HG03354 (cell line): ENCODE measurements around the gene PFAS.
"Not testable (repeated sequence)": the region's sequence is repeated elsewhere in the genome, so short reads cannot be mapped to it uniquely, and the experiment has no call there.

Experiments
- ATAC-seq: cut with Tn5 transposase; IDR thresholded peaks from one replicate; pipeline ENCODE4 v1.9.1; 2021; ENCODE audit warnings: mild to moderate bottlenecking; ENCODE audit not compliant: unreplicated experiment, poor library complexity, severe bottlenecking

Gene PFAS

DNA sequence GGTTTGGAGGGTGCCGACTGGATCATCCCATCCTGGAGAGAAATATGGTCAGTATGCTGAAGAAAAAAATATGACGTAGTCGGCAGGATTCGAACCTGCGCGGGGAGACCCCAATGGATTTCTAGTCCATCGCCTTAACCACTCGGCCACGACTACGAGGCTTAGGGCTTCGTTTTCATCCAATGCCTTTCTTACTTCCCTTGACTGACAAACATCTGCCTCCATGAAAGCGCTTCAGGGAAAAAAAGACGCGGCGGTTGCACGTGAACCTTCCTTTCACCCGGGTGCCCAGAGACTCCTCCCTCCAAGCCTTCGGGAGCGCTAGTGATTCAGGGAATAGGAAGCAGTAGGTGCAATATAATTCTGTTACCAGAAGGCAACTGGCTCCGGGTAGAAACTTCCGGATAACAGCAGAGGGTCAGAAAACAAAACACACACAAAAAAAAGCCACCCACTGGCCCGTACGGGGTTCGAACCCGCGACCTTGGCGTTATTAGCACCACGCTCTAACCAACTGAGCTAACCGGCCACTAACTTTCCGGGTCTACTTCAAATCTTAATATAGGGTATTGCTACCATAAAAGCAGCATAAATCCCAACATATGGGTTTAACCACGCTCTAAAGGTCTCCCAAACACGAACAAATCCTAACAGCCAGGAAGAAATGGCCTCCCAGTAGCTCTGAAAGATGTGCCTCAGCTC lies 22.4 kb upstream of the PFAS start:
- ATAC-seq: no peak

- ATAC-seq: no peak
Measured at GRCh38 chr17:8227238-8227581, 21.9 kb upstream of the PFAS start.

- no peak for ATAC-seq
Measured at GRCh38 chr17:8231701-8232100, 17.4 kb upstream of the PFAS start.

DNA sequence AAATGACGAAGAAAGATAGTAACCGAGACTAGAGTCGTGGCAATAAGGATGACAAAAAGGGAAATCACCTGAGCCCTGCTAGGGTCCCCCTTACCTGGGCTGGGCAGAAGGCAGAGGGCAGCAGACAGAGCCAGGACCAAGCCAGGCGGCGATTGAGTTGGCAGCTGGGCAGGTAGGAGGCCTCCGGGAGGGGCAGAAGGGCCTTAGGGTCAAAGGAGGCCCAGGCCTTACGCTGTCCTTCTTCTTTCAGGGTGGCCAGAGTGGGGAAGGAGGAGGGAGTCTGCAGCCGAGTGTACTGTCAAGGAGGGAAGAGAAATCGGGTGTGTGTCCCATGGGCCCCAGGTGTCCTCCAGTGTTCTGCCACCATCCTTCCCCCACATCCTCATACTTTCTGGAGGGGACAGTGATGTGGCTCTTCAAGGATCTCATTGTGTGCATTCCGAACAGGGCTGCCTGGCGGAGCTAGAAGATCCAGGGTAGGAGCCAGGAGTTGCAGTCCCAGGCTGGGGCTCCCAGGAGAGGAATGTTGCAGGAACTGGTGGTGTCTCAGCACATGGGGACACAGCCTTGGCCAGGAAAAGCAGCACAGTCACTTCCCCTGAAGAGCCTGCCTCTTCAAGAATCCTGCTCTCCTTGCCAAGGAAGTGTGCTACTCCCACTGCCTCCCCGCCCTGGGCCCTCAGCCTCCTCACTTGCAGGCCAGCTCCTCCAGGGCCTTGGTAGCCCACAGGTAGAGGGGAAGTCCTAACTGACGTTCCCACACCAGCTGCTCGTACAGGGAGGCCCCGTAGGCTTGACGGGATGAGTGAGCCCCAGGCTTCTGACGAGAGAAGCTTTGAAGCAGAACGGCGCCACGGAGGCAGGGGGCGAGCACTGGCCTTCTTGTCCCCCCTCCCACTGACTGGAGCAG lies 14.5 kb upstream of the PFAS start:
- ATAC-seq: no peak

GRCh38 chr17:8235676-8236075 lies 13.4 kb upstream of the PFAS start:
- ATAC-seq: no peak

DNA sequence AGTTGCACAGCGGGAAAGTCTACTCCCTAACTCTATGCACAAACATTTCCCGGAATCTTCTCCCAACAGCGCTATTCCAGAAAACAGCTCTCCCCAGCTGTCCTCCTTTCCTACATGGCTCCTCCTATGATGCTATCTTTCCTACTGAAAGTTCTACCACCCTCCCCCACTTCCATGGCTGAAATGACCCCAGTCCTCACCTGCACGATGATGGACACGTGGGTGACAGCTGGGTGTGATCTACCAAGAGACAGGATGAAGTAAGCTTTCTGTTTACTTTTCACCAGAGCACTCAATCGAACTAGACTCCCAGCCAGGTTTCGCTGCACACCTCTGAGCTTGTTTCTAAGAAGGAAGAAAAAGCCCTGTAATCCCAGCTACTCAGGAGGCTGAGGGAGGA lies 11.9 kb upstream of the PFAS start:
- ATAC-seq: no peak

- ATAC-seq: no peak
Measured at GRCh38 chr17:8237886-8238285, 11.2 kb upstream of the PFAS start.

GRCh38 chr17:8243827-8244226 lies 5.3 kb upstream of the PFAS start:
- ATAC-seq: no peak

GRCh38 chr17:8244768-8245167 lies 4.3 kb upstream of the PFAS start:
- ATAC-seq: no peak

GRCh38 chr17:8249621-8250500 lies 772 bp downstream of the PFAS start:
- ATAC-seq: no peak

DNA sequence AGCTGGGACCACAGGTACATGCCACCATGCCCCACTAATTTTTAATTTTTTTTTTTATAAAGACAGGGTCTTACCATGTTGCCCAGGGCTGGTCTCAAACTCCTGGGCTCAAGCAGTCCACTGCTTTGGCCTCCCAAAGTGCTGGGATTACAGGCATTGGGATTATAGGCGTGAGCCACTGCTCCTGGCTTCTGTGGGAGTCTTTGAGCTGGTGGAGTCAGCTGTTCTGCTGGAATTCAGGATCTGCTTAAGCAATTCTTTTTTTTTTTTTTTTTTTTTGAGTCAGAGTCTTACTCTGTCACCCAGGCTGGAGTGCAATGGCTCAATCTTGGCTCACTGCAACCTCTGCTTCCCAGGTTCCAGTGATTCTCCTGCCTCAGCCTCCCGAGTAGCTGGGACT lies 2.3 kb downstream of the PFAS start:
- not testable (repeated sequence) for ATAC-seq

GRCh38 chr17:8253801-8254200 lies 4.7 kb downstream of the PFAS start:
- ATAC-seq: no peak

- no peak for ATAC-seq
Measured at GRCh38 chr17:8254881-8255280, 5.8 kb downstream of the PFAS start.

- ATAC-seq: no peak
Measured at GRCh38 chr17:8255499-8255898, 6.4 kb downstream of the PFAS start.

GRCh38 chr17:8256291-8256690 lies 7.2 kb downstream of the PFAS start:
- ATAC-seq: no peak

GRCh38 chr17:8256691-8257090 lies 7.6 kb downstream of the PFAS start:
- ATAC-seq: no peak

GRCh38 chr17:8257801-8258200 lies 8.7 kb downstream of the PFAS start:
- ATAC-seq: no peak

GRCh38 chr17:8264320-8264719 lies 15.2 kb downstream of the PFAS start:
- no peak for ATAC-seq

- no peak for ATAC-seq
Measured at GRCh38 chr17:8264836-8265542, 15.9 kb downstream of the PFAS start.
